HG02943 (cell line): ENCODE measurements around the gene VMP1.
"Not testable (repeated sequence)": the region's sequence is repeated elsewhere in the genome, so short reads cannot be mapped to it uniquely, and the experiment has no call there.

ENCODE experiments used
- ATAC-seq: cut with Tn5 transposase; IDR thresholded peaks from one replicate; pipeline ENCODE4 v1.9.1; 2021; ENCODE audit warnings: mild to moderate bottlenecking, low read depth, moderate library complexity; ENCODE audit not compliant: unreplicated experiment

VMP1 gene

DNA sequence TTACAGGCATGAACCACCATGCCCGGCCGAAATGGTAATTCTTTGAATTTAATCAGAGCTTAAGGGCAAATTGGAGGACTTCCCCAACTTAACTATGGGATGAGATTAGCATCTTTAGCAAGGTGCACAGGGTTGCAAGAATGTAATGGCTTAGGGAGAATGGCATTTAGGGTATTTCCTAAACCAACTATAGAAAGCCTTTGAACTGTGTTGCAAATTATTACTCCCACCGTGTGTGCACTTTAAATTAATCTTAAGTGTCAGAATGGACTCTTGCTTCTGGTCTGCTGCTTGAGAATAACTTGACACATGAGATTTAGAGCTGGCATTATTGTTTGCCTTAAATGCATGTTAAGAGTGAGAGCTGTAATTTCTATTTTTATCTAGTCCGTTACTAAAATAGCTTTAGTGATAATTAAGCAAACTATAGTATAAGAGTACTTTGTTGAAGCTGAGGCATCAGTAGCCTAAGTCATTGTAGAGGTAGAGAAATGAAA, 125.5 kb downstream of the VMP1 start:
- ATAC-seq: no peak

DNA sequence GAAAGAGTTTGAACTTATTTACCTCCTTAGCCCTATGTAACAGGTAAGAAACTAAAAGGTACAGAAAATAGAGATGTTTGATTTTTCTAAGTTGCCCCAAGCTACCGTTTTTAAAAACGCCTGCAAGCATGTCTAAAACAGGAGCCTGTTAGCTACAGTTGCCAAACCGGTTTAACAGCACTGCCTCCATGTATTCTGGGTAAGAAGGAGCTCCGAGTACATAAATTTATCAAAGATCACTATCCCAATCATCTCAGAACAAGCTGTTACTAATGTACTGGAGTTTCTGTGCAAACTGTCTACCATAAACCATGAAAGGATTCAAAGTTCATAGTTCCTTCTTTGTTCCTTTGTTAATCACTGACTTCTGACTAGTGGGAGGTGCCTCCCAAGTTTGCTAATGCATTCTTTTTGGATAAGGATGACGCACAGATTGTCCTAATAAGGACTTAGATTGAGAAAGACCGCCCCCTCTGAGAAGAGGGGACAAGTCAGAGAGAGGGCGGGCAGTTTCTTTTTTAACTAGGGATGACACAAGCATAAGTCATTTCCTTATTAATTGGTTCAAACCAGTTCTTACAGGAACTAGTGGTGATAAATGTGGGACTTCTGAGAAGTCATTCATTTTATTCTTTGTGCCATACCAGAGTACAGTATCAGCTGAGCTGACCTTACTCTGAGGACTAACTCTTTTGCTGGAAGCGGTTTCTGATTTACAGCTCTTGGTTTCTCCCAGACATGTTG, 130.0 kb downstream of the VMP1 start:
- peak; percentile 72 for ATAC-seq

DNA sequence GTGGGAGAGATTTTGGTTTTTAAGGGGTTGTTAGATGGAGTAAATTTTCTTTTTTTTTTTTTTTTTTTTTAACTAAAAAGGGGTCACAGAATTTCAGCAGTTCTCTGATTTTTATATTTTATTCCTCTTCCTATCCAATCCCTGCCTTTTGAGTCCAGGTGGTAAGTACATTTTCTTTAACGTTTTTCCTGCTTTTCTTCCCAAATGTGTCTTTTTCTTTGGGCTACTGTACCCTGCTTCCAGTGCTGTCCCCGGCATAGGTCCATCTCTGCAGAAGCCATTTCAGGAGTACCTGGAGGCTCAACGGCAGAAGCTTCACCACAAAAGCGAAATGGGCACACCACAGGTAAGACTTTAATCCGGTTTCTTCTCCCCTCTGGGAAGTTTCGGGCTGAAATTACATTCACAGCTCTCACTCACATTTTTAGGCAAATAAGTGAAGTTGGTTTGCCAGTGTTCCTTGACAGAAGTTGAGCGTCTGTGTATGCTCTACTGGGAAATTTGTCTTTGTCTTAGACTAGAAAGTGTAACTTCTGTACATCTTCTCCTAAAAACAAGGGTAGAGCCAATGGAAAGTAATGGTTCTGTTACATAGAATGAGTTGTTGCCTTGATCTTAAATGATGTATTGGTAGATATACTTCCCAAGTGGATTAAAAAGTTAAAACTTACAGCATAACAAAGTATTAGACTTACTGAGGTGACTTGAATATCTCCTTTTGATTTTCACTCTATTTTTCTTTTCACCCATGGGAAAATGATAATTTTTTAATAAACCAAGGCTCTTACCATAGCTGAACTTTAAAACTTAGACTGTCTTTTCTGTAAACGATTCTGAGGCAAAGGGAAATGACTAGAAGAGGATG, 130.8 kb downstream of the VMP1 start:
- no peak for ATAC-seq

DNA sequence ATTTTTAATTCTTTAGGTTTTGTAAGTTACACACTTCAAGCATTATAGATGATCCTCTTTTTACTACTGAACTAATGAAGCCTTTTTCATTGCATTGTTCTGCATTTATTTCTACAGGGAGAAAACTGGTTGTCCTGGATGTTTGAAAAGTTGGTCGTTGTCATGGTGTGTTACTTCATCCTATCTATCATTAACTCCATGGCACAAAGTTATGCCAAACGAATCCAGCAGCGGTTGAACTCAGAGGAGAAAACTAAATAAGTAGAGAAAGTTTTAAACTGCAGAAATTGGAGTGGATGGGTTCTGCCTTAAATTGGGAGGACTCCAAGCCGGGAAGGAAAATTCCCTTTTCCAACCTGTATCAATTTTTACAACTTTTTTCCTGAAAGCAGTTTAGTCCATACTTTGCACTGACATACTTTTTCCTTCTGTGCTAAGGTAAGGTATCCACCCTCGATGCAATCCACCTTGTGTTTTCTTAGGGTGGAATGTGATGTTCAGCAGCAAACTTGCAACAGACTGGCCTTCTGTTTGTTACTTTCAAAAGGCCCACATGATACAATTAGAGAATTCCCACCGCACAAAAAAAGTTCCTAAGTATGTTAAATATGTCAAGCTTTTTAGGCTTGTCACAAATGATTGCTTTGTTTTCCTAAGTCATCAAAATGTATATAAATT, 132.3 kb downstream of the VMP1 start:
- no peak for ATAC-seq

DNA sequence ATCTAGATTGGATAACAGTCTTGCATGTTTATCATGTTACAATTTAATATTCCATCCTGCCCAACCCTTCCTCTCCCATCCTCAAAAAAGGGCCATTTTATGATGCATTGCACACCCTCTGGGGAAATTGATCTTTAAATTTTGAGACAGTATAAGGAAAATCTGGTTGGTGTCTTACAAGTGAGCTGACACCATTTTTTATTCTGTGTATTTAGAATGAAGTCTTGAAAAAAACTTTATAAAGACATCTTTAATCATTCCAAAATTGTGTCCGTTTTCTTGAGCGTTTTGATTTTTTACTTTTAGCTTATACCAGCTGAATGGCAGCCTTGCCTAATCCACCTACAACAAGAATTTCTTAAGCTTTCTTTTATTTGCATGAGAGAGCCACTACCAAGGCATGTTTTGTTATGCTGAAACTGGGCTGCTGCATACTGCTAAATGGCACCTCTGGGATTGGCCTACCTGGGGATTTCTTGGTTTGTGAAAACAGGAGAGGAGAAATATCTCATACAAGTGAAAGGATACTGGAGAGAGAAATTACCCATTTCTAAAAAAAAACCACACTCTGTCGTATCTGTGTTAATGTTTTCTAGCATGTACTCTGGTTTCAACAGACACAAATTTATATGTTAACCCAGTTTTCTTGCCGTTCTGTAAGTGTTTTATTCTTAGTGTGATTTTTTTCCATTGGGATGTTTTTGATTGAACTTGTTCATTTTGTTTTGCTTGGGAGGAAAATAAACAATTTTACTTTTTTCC, 133.1 kb downstream of the VMP1 start:
- ATAC-seq: no peak

DNA sequence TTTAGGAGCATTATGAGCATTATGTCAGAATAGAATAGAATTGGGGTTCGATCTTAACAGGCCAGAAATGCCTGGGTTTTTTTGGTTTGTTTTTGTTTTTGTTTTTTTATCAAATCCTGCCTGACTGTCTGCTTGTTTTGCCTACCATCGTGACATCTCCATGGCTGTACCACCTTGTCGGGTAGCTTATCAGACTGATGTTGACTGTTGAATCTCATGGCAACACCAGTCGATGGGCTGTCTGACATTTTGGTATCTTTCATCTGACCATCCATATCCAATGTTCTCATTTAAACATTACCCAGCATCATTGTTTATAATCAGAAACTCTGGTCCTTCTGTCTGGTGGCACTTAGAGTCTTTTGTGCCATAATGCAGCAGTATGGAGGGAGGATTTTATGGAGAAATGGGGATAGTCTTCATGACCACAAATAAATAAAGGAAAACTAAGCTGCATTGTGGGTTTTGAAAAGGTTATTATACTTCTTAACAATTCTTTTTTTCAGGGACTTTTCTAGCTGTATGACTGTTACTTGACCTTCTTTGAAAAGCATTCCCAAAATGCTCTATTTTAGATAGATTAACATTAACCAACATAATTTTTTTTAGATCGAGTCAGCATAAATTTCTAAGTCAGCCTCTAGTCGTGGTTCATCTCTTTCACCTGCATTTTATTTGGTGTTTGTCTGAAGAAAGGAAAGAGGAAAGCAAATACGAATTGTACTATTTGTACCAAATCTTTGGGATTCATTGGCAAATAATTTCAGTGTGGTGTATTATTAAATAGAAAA, 133.8 kb downstream of the VMP1 start:
- ATAC-seq: not testable (repeated sequence)

DNA sequence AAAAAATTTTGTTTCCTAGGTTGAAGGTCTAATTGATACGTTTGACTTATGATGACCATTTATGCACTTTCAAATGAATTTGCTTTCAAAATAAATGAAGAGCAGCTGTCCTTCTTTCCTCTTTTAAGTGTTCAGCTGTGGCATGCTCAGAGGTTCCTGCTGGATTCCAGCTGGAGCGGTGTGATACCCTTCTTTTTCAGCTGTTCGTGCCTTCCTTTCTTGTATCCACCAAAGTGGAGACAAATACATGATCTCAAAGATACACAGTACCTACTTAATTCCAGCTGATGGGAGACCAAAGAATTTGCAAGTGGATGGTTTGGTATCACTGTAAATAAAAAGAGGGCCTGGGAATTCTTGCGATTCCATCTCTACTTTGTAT, 134.4 kb downstream of the VMP1 start:
- not testable (repeated sequence) for ATAC-seq

DNA sequence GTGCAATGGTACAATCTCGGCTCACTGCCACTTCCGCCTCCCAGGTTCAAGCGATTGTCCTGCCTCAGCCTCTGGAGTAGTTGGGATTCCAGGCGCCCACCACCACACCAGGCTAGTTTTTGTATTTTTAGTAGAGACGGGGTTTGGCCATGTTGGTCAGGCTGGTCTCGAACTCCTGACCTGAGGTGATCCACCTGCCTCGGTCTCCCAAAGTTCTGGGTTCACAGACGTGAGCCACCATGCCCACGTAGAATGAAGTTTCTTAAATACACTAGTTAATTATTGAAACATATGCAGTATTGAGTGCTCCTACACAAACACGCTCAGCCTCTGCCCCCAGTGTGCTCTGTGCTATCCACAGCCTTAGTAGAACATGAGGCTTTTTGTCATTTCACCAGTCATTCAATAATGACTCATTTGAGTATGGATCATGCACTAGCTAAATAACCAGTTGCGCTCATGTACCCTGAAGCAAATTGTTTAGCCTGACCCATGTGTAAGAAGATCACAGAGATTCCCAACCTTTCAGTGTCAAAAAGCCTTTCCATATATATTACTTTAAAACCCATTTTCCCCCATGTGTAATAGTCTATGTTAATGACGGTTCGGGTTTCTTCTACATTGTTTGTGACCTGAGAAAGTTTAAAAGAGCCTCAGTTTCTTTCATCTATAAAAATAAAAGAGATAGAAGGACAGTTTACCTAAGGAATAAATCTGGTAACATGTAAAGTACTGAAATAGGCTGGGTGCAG, 135.6 kb downstream of the VMP1 start:
- no peak for ATAC-seq

DNA sequence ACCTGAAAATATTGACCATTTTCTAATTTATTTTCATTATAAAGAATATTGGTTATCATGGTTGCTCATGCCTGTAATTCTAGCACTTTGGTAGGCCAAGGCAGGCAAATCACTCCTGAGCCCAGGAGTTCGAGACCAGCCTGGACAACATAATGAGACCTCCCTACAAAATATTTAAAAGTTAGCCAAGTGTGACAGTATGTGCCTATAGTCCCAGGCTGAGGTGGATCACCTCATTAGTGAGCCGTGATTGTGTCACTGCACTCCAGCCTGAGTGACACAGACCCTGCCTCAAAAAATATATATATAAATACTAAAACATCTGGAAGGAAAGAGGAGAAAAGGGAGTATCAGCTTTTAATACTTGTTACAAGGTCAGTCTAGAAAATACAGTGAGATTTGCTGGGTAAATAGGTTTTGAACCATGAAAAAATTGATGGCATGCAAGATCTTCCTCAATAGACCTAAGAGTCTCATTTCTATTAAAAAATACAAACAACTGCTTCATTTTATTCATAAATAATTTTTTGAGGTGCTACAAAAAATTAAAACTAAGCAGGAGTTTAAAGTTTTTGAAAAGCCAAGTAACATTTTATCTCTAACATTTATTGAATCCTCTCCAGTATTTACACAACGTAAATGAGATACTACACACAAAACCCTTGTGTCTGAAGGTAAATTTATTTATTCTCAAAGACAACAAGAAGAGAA, 137.6 kb downstream of the VMP1 start:
- ATAC-seq: no peak

DNA sequence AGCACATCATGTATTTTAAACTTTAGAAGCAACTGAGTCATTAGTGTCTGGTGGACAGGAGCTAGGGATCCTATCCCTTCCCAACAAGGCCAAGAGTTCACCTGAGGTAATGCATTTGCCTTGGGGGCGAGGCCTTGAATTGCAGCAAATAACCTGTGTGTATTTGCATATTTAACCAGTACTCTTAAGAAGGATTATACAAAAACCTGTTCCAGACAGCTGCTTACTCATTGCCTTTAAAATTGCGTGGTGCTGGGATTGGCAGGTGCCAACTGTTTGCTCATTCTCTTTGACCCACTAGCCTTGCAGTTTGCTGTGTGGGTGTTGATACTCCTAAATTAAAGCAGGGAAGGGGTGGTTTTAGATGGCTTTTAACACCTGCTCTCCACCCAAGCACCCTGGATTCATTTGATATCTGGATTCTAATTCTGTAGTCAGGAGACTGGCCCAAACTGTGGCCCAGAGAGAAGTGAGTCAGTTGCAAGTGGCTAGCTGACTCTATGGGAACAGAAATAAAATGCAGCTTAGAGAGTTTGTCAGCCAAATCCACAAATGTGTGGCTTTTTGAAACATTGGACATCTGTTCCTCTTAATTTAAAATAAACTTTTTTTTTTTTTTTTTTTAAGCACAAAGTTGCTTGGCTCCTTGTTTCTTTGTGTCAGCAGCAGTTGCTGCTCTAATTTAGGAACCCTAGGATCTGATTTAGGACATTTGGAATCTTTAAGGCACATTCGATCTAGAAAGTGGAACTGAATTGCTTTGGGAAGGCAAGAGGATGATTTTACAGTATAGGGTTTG, 138.3 kb downstream of the VMP1 start:
- no peak for ATAC-seq

DNA sequence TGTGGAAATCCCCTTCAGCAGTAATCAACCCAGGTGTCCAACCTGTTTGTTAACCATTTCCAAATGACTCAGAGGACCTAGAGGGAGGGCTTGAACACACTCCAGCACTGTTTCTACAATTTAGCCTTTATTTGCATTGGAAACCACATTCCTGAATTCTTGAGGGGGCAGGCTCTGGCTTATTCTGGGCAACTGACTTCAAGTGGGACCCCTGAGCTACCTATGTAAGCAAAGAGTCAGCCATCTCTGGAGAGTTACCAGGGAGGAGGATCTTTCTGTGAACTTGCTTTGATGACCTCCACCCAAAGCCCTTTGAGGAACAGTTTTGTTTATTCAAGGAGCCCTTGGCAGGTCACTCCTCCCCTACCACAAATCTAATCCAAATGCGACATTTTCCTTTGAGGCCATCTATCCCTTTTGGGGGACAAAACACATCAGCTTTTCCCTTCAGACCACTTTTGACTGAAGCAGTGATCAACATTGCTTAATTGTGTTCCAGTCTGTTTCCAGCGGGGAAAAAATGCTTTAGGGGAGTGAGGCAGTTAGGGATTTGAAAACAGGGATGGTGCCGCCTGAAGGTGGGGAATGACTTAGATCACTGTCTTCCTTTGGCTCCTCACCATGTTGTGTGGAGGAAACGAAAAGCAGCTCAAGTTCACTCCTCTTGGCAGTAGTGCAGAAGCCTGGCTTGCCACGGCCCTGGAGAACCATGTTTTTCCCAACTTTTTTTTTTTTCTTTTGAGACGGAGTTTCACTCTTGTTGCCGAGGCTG, 139.1 kb downstream of the VMP1 start:
- ATAC-seq: no peak

DNA sequence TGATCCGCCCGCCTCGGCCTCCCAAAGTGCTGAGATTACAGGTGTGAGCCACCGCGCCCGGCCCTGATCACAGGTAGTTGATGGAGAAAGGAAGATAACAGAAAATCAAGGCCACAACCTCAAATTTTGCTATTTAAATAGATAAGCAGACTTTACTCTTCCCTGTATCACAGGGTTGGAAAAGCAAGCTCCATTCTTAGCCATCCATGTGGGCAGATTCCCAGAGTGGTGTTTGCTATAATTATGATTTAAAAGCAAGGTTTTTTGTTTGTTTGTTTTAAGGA, 140.9 kb downstream of the VMP1 start:
- no peak for ATAC-seq

DNA sequence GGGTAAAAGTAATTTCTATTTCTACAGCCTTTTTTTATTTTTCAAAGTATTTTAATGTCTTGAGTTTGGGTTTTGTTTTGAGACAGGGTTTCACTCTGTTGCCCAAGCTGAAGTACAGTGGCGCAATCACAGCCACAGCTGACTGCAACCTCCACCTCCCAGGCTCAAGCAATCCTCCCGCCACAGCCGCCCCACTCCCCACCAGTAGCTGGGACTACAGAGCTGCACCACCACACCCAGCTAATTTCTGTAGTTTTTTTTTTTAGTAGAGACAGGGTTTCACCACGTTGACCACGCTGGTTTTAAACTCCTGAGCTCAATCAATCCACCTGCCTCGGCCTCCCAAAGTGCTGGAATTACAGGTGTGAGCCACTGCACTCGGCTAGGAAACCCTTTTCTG, 141.3 kb downstream of the VMP1 start:
- ATAC-seq: peak; percentile 36

DNA sequence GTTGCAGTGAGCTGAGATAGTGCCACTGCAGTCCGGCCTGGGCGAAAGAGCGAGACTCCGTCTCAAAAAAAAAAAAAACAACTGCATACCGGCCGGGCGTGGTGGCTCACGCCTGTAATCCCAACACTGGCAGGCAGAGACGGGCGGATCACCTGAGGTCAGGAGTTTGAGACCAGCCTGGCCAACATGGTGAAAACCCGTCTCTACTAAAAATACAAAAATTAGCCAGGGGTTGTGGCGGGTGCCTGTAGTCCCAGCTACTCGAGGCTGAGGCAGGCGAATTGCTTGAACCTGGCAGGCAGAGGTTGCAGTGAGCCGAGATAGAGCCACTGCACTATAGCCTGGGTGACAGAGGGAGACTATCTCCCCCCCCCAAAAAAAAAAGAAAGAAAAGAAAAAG, 142.9 kb downstream of the VMP1 start:
- not testable (repeated sequence) for ATAC-seq

DNA sequence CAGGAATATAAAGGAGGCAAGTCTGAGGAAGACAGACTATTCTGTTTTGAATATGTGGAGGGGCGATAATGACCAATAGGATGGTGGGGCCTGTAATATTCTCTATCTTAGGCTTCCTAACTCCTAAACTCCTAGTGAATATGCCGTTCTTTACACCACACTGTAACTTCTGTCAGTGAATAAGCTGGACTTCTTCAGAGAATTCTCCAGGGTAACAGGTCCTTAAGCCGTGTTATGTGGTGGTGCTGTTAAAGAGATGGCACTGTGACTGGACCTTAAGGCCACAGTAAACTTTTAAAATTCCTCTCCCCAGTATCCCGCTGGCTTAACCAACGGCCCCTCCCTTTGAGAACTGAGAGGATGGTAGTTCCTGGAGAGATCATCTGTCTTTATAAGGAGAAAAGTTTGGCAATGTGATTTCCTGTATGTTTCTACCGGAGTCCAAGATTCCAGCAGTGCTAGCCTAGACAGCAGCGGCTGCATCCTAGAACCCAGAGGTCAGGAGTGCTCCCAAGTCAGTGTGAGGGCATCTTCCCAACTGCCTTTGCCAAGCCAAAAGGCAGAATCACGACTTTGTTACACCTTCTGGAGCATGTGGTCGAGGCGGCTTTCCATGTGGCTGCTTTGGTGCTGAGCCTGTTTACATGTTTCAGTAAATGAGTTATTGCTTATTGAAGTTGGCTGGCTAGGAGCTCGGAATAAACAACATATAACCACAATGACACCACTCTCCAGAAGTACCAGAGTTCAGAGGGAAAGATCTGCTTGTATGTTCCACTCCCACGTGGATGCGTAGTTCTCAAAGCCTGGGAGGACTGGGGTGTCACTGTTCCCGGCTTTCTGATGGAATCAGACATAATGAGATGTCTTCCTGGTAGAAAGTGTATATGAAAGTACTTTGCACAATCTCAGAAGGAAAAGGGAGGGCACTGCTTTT, 144.3 kb downstream of the VMP1 start:
- no peak for ATAC-seq

DNA sequence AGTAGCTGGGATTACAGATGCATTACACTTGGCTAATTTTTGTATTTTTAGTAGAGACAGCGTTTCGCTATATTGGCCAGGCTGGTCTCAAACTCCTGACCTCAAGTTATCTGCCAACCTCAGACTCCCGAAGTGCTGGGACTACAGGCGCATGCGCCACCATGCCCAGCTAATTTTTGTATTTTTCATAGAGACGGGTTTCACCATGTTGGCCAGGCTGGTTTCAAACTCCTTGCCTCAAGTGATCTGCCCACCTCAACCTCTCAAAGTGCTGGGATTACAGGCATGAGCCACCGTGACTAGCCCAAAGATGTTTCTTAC, 145.4 kb downstream of the VMP1 start:
- ATAC-seq: not testable (repeated sequence)
